Fibroblast of the conjunctiva (primary cell): ENCODE results near the gene MRM2.
A peak's percentile ranks its signal among the peaks of the same experiment; 100 is the strongest.

ENCODE experiments used
- DNase-seq: peaks from one replicate; pipeline ENCODE4 v3.0.0-alpha.2; 2010; ENCODE audit warnings: low read depth

Gene MRM2

GRCh38 chr7:2247141-2247995 is 5.4 kb upstream of the MRM2 start:
- DNase-seq = no peak

DNA sequence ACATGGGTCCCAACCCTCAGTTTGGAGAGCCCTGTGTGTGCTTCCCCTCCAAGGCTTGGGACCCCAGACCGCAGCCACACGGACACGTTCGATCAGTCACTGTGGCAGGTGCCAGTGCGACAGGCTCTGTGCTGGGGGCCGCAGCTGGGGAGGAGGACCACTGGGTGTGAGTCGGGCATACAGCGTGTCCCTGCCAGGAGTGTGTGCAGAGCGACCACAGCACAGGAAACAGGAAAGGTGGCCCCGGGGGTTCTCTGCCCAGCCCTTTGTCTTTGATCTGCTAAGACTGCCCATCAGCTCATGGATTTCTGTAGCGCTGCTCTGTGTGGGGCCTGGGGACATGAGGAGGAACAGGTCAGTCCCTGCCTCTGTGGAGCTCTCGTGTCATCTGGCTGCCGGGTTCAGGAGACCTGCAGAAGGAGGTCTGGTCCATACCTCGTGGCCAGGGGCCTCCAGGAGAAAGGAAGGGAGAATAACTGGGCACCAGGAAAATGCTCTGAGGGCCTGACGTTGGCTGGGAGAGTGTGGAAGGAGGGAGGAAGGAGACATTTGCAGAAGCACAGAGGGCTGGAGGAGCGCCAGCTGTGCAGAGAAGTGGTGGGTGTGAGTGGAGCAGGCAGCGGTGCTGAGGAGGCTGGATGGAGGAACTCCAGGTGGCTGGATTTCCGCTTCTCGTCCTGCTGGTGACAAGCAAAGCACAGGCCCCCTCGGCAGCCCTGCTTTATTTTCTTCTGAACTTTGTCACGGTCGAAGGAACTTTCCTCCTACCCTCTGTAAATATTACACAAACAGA is 4.1 kb upstream of the MRM2 start:
- DNase-seq = no peak

DNA sequence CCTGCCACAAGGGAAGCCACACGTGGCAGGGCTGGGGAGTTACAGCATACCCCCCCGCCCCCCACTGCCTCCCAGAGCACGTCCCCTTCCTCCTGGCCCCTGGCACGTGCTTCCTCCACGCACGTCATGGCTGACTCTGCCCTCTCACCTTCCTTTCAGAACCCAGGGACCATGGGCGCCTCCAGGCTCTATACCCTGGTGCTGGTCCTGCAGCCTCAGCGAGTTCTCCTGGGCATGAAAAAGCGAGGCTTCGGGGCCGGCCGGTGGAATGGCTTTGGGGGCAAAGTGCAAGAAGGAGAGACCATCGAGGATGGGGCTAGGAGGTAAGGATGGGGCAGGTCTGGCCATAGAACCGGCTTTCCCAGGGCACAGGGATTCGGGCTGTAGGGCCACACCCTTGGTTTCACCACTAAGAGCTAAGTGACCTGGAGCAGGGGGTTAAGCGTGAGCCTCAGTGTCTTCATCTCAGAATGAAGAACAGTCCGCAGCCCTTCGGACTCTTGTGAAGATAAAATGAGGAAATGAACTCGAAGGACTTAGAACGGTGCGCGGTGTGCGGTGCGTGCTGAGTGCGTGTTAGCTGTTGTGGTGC is 2.5 kb upstream of the MRM2 start:
- DNase-seq = no peak

- no peak for DNase-seq
Measured at GRCh38 chr7:2243458-2243857, 1.5 kb upstream of the MRM2 start.

DNA sequence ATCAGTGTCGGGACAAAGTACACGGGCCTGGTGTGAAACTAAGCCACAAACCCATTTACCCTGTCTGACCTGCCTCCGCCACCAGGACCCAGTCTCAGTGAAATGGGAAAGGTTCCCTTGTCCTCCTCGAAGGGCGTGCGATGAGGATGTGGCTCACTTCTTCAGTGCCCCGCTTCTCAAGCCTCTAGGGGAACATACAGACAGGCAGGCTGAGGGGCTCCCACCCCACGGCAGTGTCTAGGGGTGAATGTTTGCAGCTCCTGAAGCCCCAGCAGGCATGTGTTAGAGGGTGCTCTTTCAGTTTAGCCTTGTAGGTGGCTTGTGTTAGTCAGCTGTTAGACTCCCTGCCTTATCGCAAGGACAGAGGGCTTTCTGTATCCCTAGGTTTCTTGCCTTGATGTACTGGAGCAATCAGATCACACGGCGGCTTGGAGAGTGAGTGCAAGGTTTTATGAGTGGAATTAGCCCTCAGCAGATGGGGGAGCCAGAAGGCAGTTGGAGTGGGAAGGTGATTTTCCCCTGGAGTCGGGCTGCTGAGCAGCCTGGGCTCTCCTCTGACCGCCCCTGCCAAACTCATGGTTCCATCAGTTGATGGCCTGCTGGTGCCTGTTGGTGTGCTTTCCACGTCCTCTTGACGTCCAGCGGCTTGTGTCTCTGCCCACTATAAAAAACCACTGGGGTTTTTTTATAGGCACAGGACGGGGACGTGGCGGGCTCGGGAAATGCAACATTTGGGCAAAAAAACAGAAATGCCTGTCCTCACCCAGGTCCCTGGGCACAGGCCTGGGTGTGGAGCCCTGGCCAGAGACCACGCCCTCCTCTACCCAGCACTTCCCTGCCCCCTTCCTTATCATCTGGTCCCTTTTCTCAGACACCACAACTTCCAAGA is 780 bp upstream of the MRM2 start:
- DNase-seq = no peak

DNA sequence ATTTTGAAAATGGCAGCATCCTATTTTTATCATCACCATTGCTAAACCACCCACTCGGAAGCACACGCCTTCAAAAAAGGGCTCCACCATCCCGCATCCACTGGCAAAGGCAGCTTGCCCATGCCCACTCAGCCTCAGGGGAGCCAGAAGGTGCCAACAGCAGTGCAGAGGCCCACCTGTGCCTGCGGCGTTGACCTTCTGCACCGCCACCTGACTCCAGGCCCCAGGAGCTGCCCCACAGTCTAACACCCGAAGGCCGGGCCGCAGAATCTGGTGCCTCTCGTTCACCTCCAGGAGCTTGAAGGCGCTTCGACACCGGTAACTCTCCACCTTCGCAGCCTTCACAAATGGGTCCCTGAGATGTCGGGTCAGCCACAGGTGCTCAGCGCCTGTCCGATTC is 2.8 kb downstream of the MRM2 start:
- DNase-seq = no peak

DNA sequence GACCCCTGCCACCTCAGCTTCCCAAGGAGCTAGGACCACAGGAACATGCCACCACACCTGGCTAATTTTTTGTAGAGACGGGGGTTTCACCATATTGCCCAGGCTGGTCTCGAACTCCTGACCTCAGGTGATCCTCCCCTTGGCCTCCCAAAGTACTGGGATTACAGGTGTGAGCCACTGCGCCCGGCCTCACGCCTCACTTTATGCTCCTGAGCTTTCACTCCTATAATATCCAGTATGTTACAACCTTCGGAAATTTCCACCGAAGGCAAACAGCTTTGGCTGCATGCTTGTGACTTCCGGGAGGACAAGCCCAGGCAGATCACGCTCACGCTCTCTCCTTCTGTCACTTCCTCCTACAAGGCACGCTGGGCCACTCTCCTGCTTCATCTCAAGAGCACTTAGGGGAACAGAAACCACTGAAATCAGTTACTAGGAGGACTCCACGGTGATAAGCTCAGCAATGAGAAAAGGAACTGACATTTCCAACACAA is 4.8 kb downstream of the MRM2 start:
- no peak for DNase-seq

DNA sequence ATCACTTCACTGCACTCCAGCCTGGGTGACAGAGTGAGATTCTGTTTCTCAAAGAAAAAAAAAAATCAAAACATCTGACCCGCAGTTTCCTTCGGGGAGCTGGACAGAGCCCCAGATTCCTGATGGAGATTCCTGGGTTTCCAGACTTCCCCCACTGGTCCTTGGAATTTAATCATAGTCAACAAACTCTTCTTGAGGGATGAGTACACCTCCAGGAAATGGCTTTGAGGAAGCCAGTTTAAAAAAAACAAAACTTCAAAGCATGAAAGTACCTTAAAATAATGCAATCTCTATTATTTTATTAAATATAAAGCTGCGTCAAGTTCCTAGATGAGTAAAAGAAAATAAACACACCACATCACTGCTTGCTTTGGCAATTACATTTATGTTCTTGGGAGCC is 8.1 kb downstream of the MRM2 start:
- DNase-seq = no peak

DNA sequence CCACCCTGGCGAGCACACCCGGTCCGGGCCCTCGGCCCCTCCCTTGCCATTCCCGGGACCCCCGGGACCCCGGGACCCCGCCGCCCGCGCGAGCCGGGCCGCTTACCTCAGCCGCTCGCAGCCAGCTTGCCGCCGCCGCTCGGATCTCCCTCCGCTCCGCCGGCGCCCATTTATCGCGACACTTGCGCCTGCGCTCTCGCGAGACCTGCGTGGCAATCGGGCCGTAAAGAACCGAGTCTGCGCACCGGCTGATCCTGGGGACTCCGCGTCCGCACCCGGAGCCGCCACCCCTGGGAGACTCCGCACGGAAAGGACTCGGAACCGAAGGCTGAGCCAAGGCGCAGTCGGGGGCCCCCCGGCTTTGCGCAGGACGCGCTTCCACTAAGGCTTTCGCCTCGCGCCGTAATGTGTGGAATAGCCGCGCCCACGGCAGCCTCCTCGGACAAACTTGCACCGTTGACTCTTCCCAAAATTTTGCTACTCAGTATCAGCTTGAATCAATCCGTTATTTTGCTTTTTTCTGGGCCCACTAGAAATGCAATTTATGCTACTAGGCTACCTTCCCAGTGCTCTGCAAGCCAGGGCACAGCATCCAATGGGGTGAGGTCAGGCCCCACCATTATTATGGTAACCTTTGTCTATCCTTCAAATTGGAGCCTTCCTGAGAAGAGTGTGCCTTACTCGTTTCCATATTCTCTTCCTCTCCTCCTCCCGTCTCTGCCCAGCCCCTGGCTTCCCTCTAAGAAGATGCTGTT is 9.1 kb downstream of the MRM2 start, which contains the start of gene MAD1L1:
MAD1L1 (minus strand) TSS at position 180 of the 755 bp plus-strand sequence. CDS start 2,812 bp downstream, outside the sequence.
- peak; percentile 83 for DNase-seq

DNA sequence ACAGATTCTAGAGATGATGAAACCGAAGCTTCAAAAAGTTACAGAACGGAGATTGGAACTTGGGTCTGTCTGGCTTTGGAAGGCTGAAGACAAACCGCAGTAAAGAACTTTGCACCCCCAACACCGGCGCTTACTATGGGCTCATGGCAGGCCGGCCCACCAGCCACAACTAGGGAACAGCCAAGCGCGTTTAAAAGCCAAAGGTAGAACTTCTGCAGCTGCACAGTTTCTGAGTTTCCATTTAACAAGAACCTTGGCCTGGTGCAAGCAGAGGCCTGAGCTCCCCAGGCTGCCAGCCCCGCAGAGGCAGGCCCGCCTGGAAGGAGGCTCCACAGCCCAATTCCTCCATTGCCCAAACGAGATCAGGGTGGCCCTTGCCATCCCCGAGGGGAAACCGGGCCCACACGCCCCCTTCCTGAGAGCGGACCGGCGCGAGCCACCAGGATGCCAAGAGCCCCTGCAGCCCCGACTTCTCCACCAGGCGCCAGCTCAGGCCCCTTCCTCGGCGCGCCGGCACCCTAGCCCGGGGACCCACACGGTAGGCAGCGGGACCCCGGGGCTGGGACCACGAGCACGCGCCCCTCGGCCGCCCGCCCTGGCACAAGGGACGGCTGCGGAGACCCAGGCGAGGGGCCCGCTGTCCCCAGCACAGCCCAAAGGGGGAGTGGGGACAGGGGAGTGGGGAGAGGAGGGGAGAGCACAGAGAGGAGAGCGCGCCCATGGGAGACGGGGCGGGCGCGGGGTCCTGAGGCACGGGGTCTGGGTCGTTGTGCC is 9.8 kb downstream of the MRM2 start:
- no peak for DNase-seq

- DNase-seq = no peak
Measured at GRCh38 chr7:2230882-2231281, 11.1 kb downstream of the MRM2 start.

- no peak for DNase-seq
Measured at GRCh38 chr7:2230226-2230625, 11.8 kb downstream of the MRM2 start.

DNA sequence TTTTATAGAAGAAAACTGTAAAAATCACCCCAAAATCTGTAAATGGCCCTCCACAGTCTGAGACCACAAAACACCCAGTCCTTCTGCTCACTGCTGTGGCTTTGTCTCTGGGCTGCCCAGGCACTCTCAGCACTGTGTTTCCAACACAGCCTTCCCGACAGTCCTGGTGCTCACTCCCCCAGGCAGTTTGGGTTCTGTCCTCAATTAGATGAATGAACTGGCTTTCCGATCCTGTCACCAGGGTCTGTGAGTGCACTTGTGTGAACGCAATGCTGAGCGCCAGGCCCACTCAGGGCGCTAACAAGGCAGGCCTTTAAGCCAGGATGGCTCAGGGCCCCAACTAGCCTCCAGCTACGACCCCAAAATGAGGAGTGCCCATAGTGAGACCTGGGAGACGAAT is 12.5 kb downstream of the MRM2 start:
- DNase-seq = no peak

- DNase-seq = no peak
Measured at GRCh38 chr7:2228921-2229320, 13.1 kb downstream of the MRM2 start.

GRCh38 chr7:2227699-2228098 is 14.3 kb downstream of the MRM2 start:
- no peak for DNase-seq

GRCh38 chr7:2225830-2226229 is 16.2 kb downstream of the MRM2 start:
- no peak for DNase-seq

- no peak for DNase-seq
Measured at GRCh38 chr7:2225336-2225735, 16.7 kb downstream of the MRM2 start.

GRCh38 chr7:2224934-2225333 is 17.1 kb downstream of the MRM2 start:
- DNase-seq = no peak

DNA sequence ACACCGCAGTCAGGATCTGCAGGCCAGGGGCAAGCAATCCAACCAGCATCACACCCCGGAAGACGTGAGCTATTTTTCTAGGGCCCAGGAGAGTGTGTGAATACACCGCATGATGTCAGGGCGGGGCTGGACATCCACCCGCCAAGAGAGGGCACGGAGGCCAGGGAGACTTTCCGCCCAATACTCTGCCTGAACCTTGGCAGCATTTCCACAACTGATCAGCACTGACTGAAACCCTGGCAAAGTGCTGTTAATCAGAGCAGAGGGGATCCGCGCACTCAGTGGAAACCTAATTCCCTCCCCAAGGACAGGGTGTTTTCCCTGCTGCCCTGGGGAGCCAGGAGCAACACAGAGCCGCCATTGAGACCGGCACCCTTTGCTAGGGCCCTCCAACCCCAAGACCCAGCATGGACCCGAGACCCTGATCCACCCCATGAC is 17.5 kb downstream of the MRM2 start:
- DNase-seq = no peak

DNA sequence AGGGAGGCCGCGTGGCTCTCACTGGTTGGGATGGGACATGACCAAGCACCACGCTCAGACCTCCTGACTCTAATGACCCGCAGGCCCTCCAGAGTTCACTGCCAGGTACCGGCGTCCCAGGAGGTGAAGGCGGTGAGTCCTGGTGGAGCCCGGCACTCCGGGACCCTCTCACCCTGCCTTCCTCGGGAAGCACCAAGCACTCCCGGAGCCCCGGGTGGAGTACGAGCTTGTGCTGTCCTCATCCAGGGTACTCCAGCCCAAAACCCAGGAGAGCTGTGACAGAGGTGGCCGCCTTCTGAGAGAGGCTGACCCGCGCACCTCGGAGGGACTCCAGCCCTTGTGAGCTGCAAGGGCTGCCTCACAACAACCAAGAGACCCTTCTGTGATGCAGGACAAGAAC is 18.7 kb downstream of the MRM2 start:
- no peak for DNase-seq
